HepG2 (cell line): Measurements from ENCODE around the gene MBD5. TPM values are rescaled to one million over a fixed set of nuclear protein-coding genes. Genes with fewer than 3 reads are reported as not detected.

Experiments used
- CEBPG ChIP-seq: IDR thresholded peaks from 2 replicates; pipeline ENCODE4 v1.6.1; 2016
- KDM3A ChIP-seq: IDR thresholded peaks from 2 replicates; pipeline ENCODE4 v1.6.1; 2018; ENCODE audit warnings: low read depth, missing compliant biosample characterization
- POGZ ChIP-seq: sonication (generic); formaldehyde crosslinking; IDR thresholded peaks from 2 replicates; pipeline ENCODE4 v1.4.0; 2020; ENCODE audit warnings: mild to moderate bottlenecking, missing genetic modification reagents
- REL ChIP-seq: sonication (generic); formaldehyde crosslinking; conservative IDR thresholded peaks from 2 replicates; pipeline ENCODE4 v1.8.0; 2022; ENCODE audit warnings: mild to moderate bottlenecking, missing genetic modification reagents, moderate library complexity
- REXO4 ChIP-seq: sonication (generic); formaldehyde crosslinking; IDR thresholded peaks from 2 replicates; pipeline ENCODE4 v1.8.0; 2022; ENCODE audit warnings: missing genetic modification reagents, mild to moderate bottlenecking, borderline replicate concordance
- RORA ChIP-seq: sonication (generic); formaldehyde crosslinking; IDR thresholded peaks from 2 replicates; pipeline ENCODE4 v1.5.0; 2020; ENCODE audit warnings: mild to moderate bottlenecking, missing genetic modification reagents, moderate library complexity
- SIN3A ChIP-seq: IDR thresholded peaks from 2 replicates; pipeline ENCODE4 v1.6.1; 2011; ENCODE audit warnings: low read depth, mild to moderate bottlenecking, control low read depth, low read length, borderline replicate concordance
- SUZ12 ChIP-seq: fragments of 150-350 bp; IDR thresholded peaks from 2 replicates; pipeline ENCODE4 v1.6.1; 2014; ENCODE audit warnings: low read depth, low read length
- ZC3H4 ChIP-seq: sonication (generic); formaldehyde crosslinking; IDR thresholded peaks from 2 replicates; pipeline ENCODE4 v1.4.0; 2020; ENCODE audit warnings: missing genetic modification reagents, borderline replicate concordance
- ZMYM3 ChIP-seq: sonication (generic); formaldehyde crosslinking; IDR thresholded peaks from 2 replicates; pipeline ENCODE4 v1.5.1; 2020; ENCODE audit warnings: mild to moderate bottlenecking, missing genetic modification reagents
- ZNF225 ChIP-seq: sonication (generic); formaldehyde crosslinking; IDR thresholded peaks from 2 replicates; pipeline ENCODE4 v1.4.0; 2020; ENCODE audit warnings: mild to moderate bottlenecking, missing genetic modification reagents
- ZNF24 ChIP-seq: fragments of 450-650 bp; IDR thresholded peaks from 2 replicates; pipeline ENCODE4 v1.6.1; 2017; ENCODE audit warnings: antibody characterized with exemption, mild to moderate bottlenecking
- ZNF333 ChIP-seq: sonication (generic); formaldehyde crosslinking; IDR thresholded peaks from 2 replicates; pipeline ENCODE4 v1.4.0; 2020; ENCODE audit warnings: mild to moderate bottlenecking, missing genetic modification reagents, borderline replicate concordance
- ZNF34 ChIP-seq: sonication (generic); formaldehyde crosslinking; IDR thresholded peaks from 2 replicates; pipeline ENCODE4 v1.4.0; 2020; ENCODE audit warnings: mild to moderate bottlenecking, missing genetic modification reagents, borderline replicate concordance
- ZNF354B ChIP-seq: sonication (generic); formaldehyde crosslinking; IDR thresholded peaks from 2 replicates; pipeline ENCODE4 v1.8.0; 2022; ENCODE audit warnings: mild to moderate bottlenecking, missing genetic modification reagents
- ZNF784 ChIP-seq: sonication (generic); formaldehyde crosslinking; IDR thresholded peaks from 2 replicates; pipeline ENCODE4 v1.5.1; 2020; ENCODE audit warnings: missing genetic modification reagents, mild to moderate bottlenecking, borderline replicate concordance
- polyA plus RNA-seq, 8 experiments: library from polyadenylated mRNA; depleted of rRNA in 3 of 8; stranded (reverse) in 7 of 8; unstranded in 1 of 8; fragments of >200 nt; fragmentation: Illumina TruSeq in 4 of 8; extraction: Trizol in 4 of 8; gene quantifications; 2 replicates each; pipeline versions ENCODE4 v1.2.1 to v1.2.3, GENCODE V29; 2011 to 2016; ENCODE audit warnings: low read depth in 4 of 8, missing spikeins in 1 of 8, mixed read lengths in 1 of 8; ENCODE audit not compliant: insufficient read depth in 1 of 8
- total RNA-seq, 5 experiments: library from RNA; depleted of rRNA; stranded (reverse); fragments of >200 nt; fragmentation: Illumina TruSeq; extraction: Trizol; gene quantifications; 2 replicates each; pipeline ENCODE4 v1.2.3, GENCODE V29; 2016; ENCODE audit warnings: low read depth in 1 of 5
- TF ChIP-seq, protein P1 (sequence below): sonication (generic); formaldehyde crosslinking; IDR thresholded peaks from 2 replicates; pipeline ENCODE4 v1.4.0; 2020; ENCODE audit warnings: mild to moderate bottlenecking, missing genetic modification reagents
- TF ChIP-seq, protein P2 (sequence below): sonication (generic); formaldehyde crosslinking; IDR thresholded peaks from 2 replicates; pipeline ENCODE4 v1.5.0; 2020; ENCODE audit warnings: mild to moderate bottlenecking, missing genetic modification reagents, borderline replicate concordance
- TF ChIP-seq, protein P3 (sequence below): sonication (generic); formaldehyde crosslinking; IDR thresholded peaks from 2 replicates; pipeline ENCODE4 v1.5.0; 2020; ENCODE audit warnings: mild to moderate bottlenecking, missing genetic modification reagents

The MBD5 gene
- total and polyA plus RNA-seq, 2 of the 13 experiments (the other 11 are each of a cell fraction or from before 2014, with no cell fraction given): 13.5 to 26.4 TPM

GRCh38 chr2:148255929-148256328 is 235.0 kb downstream of the MBD5 start (continued):
- TF ChIP-seq KDM3A (CRISPR knock-in tag) (no peak), ZNF784 (CRISPR knock-in tag) (no peak), ZNF34 (no peak), SIN3A (no peak), ZNF354B (CRISPR knock-in tag) (no peak), RORA (CRISPR knock-in tag) (no peak), ZNF24 (no peak), CEBPG (CRISPR knock-in tag) (peak; percentile 56; the same call in 1 of the 2 replicates), ZC3H4 (no peak), REXO4 (CRISPR knock-in tag) (no peak), REL (CRISPR knock-in tag) (no peak), POGZ (0 out of 2 replicates have a peak, but pooled peaks have one; percentile 18), SUZ12 (no peak), ZMYM3 (CRISPR knock-in tag) (no peak), ZNF225 (no peak), ZNF333 (CRISPR knock-in tag) (no peak)
- TF ChIP-seq, protein P1, sequence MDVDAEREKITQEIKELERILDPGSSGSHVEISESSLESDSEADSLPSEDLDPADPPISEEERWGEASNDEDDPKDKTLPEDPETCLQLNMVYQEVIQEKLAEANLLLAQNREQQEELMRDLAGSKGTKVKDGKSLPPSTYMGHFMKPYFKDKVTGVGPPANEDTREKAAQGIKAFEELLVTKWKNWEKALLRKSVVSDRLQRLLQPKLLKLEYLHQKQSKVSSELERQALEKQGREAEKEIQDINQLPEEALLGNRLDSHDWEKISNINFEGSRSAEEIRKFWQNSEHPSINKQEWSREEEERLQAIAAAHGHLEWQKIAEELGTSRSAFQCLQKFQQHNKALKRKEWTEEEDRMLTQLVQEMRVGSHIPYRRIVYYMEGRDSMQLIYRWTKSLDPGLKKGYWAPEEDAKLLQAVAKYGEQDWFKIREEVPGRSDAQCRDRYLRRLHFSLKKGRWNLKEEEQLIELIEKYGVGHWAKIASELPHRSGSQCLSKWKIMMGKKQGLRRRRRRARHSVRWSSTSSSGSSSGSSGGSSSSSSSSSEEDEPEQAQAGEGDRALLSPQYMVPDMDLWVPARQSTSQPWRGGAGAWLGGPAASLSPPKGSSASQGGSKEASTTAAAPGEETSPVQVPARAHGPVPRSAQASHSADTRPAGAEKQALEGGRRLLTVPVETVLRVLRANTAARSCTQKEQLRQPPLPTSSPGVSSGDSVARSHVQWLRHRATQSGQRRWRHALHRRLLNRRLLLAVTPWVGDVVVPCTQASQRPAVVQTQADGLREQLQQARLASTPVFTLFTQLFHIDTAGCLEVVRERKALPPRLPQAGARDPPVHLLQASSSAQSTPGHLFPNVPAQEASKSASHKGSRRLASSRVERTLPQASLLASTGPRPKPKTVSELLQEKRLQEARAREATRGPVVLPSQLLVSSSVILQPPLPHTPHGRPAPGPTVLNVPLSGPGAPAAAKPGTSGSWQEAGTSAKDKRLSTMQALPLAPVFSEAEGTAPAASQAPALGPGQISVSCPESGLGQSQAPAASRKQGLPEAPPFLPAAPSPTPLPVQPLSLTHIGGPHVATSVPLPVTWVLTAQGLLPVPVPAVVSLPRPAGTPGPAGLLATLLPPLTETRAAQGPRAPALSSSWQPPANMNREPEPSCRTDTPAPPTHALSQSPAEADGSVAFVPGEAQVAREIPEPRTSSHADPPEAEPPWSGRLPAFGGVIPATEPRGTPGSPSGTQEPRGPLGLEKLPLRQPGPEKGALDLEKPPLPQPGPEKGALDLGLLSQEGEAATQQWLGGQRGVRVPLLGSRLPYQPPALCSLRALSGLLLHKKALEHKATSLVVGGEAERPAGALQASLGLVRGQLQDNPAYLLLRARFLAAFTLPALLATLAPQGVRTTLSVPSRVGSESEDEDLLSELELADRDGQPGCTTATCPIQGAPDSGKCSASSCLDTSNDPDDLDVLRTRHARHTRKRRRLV (CRISPR knock-in tag): no peak
- TF ChIP-seq, protein P2, sequence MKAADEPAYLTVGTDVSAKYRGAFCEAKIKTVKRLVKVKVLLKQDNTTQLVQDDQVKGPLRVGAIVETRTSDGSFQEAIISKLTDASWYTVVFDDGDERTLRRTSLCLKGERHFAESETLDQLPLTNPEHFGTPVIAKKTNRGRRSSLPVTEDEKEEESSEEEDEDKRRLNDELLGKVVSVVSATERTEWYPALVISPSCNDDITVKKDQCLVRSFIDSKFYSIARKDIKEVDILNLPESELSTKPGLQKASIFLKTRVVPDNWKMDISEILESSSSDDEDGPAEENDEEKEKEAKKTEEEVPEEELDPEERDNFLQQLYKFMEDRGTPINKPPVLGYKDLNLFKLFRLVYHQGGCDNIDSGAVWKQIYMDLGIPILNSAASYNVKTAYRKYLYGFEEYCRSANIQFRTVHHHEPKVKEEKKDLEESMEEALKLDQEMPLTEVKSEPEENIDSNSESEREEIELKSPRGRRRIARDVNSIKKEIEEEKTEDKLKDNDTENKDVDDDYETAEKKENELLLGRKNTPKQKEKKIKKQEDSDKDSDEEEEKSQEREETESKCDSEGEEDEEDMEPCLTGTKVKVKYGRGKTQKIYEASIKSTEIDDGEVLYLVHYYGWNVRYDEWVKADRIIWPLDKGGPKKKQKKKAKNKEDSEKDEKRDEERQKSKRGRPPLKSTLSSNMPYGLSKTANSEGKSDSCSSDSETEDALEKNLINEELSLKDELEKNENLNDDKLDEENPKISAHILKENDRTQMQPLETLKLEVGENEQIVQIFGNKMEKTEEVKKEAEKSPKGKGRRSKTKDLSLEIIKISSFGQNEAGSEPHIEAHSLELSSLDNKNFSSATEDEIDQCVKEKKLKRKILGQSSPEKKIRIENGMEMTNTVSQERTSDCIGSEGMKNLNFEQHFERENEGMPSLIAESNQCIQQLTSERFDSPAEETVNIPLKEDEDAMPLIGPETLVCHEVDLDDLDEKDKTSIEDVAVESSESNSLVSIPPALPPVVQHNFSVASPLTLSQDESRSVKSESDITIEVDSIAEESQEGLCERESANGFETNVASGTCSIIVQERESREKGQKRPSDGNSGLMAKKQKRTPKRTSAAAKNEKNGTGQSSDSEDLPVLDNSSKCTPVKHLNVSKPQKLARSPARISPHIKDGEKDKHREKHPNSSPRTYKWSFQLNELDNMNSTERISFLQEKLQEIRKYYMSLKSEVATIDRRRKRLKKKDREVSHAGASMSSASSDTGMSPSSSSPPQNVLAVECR (CRISPR knock-in tag): no peak
- TF ChIP-seq, protein P3, sequence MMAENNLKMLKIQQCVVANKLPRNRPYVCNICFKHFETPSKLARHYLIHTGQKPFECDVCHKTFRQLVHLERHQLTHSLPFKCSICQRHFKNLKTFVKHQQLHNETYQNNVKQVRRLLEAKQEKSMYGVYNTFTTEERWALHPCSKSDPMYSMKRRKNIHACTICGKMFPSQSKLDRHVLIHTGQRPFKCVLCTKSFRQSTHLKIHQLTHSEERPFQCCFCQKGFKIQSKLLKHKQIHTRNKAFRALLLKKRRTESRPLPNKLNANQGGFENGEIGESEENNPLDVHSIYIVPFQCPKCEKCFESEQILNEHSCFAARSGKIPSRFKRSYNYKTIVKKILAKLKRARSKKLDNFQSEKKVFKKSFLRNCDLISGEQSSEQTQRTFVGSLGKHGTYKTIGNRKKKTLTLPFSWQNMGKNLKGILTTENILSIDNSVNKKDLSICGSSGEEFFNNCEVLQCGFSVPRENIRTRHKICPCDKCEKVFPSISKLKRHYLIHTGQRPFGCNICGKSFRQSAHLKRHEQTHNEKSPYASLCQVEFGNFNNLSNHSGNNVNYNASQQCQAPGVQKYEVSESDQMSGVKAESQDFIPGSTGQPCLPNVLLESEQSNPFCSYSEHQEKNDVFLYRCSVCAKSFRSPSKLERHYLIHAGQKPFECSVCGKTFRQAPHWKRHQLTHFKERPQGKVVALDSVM (CRISPR knock-in tag): no peak
